ENCODE results near the gene C9orf85. TPM values are rescaled to one million over a fixed set of nuclear protein-coding genes. Genes with fewer than 3 reads are reported as not detected.
A peak's percentile ranks its signal among the peaks of the same experiment; 100 is the strongest.

C9orf85 gene
- total and polyA plus RNA-seq, 2 of the 8 experiments (the other 6 are each of a cell fraction or from before 2014, with no cell fraction given) = 6.3 to 14.5 TPM

DNA sequence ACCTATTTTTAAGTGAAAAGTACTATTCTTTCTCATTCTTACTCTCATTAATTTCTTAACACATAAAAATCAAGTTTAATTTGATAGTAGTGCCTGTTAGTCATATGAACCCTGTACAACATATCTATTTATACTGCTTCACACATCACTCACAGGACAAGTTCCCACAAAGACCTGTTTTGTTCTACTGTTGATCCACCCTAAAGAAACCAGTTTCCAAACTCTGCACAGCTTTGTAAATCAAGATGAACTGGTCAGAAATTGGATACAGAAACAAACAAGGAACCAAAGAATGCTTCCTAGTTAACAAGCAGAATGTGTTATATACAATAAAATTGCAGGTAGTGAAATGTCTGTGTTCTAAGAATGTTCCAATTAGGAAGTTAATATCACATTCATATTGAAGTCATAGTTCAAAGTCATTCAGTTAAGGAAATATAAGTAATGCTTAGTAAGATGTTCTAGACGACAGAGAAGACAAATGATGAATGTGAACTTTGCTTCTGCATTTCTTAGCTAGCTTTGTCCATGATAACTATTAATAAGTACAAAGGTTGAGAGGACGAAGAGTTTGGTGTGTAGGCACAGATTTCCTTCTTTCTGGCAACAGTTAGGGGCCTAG is 33.4 kb downstream of the C9orf85 start:
- Histone ChIP-seq H3K4me3 (ENCODE audit: extremely low read depth in 1 of 4, insufficient read depth in 2 of 4, low read depth in 3 of 4, low read length in 4 of 4) (no peak overlapping the region), H3K4me2 (ENCODE audit: insufficient read depth in 1 of 2, low read depth in 2 of 2, low read length in 2 of 2) (no peak overlapping the region), H3K9me3 (ENCODE audit: insufficient read depth in 2 of 2, low read depth in 1 of 2, low read length in 1 of 2) (no peaks in the 10 kb centered on the region), H3K14ac (ENCODE audit: insufficient read length) (no peak overlapping the region), H3K56ac (replicated peaks; ENCODE audit: insufficient read length, low read depth, low read length) (no peak overlapping the region), H3K4ac (replicated peaks; ENCODE audit: insufficient read length, low read depth, low read length) (no peak overlapping the region), H2BK20ac (ENCODE audit: low read length) (no peak overlapping the region), H2BK5ac (ENCODE audit: low read depth, low read length) (no peak overlapping the region), H2BK120ac (replicated peaks; ENCODE audit: low read depth, low read length) (no peak overlapping the region), H4K20me1 (replicated peaks in 1 of 2; ENCODE audit: control insufficient read depth in 1 of 2, insufficient read depth in 2 of 2, low read length in 2 of 2) (no peaks in the 10 kb centered on the region), H3K27me3 (replicated peaks in 1 of 4; ENCODE audit: control insufficient read depth in 3 of 4, extremely low read depth in 1 of 4, insufficient read depth in 3 of 4, low read length in 3 of 4) (no peaks in the 10 kb centered on the region), H2AFZ (ENCODE audit: low read length) (no peak overlapping the region), H3K23ac (ENCODE audit: insufficient read length) (no peak overlapping the region), H3K79me2 (ENCODE audit: control insufficient read depth in 1 of 2, insufficient read depth in 2 of 2, low read length in 2 of 2) (peaks cover 0 to 46% of the 10 kb centered on the region in 2 experiments; a peak in 2 of 4 replicates), H3K4me1 (replicated peaks in 1 of 4; ENCODE audit: control insufficient read depth in 3 of 4, insufficient read depth in 4 of 4, low read length in 3 of 4) (peaks cover 0 to 13% (median 2%) of the 10 kb centered on the region in 4 experiments; a peak in 3 of 7 replicates), H3K36me3 (ENCODE audit: control insufficient read depth in 2 of 4, insufficient read depth in 4 of 4, low read length in 3 of 4) (no peaks in the 10 kb centered on the region; a peak in 1 of 8 replicates), H3K79me1 (ENCODE audit: low read depth, low read length) (no peaks in the 10 kb centered on the region), H4K8ac (ENCODE audit: extremely low read depth, insufficient read depth, low read length) (no peak overlapping the region), H3K18ac (ENCODE audit: extremely low read depth, low read length) (no peak overlapping the region), H2BK15ac (ENCODE audit: low read length) (no peak overlapping the region), H3K27ac (ENCODE audit: low read depth, low read length) (no peak overlapping the region), H2BK12ac (ENCODE audit: low read depth, low read length) (no peak overlapping the region), H4K91ac (replicated peaks; ENCODE audit: insufficient read length, low read length) (no peak overlapping the region), H2AK5ac (ENCODE audit: low read depth, low read length) (no peak overlapping the region), H4K5ac (ENCODE audit: insufficient read length, low read depth, low read length) (peak overlapping the region; percentile 44), H3K9ac (replicated peaks in 1 of 4; ENCODE audit: extremely low read depth in 1 of 4, low read depth in 3 of 4, low read length in 3 of 4) (no peak overlapping the region), H3K23me2 (ENCODE audit: low read depth, low read length) (no peaks in the 10 kb centered on the region)
- DNase-seq (ENCODE audit: low read depth in 1 of 2, low spot score in 2 of 2) = no peak
- ChIA-PET POLR2A (ENCODE audit: partially characterized antibody) (interaction anchor here (1.3 kb wide), 1 partner anchor 38 kb away, joined by 3 read pairs; no protein-coding TSS in a partner anchor), CTCF (ENCODE audit: partially characterized antibody) (interaction anchor here (0.6 to 0.9 kb wide), 2 partner anchors 45 to 126 kb away, joined by 4 to 6 read pairs; no protein-coding TSS in a partner anchor)
- FAIRE-seq = no peak
- WGBS, 2 experiments (ENCODE audit: extremely low coverage in 1 of 2, insufficient coverage in 1 of 2, insufficient read length in 1 of 2, insufficient replicate concordance in 2 of 2, low coverage in 1 of 2, low lambda C conversion rate in 2 of 2, missing lambda C conversion rate in 1 of 2) = 81% methylated on average over 2 of the region's 2 CpGs; no CpG with 5 or more reads in 1 of the 2 experiments
- TF ChIP-seq KDM5A (IDR thresholded peaks at IDR 0.05; ENCODE audit: low read length) (no peak), EZH2 (IDR thresholded peaks at IDR 0.05; ENCODE audit: low read depth, low read length, severe bottlenecking) (no peak), POLR2A (IDR thresholded peaks at IDR 0.05; ENCODE audit: control extremely low read depth in 1 of 2, low read depth in 2 of 2, low read length in 2 of 2) (no peak), BCL11A (IDR thresholded peaks at IDR 0.05; ENCODE audit: low read depth in 2 of 2, low read length in 2 of 2) (no peak), SIX5 (IDR thresholded peaks at IDR 0.05; ENCODE audit: low read depth, low read length) (no peak), NANOG (IDR thresholded peaks at IDR 0.05; ENCODE audit: insufficient read depth, low read depth, low read length, poor library complexity, severe bottlenecking) (no peak), TAF7 (optimal IDR thresholded peaks at IDR 0.05; ENCODE audit: borderline replicate concordance, low read depth, low read length) (no peak), BRCA1 (IDR thresholded peaks at IDR 0.05; ENCODE audit: low read depth, low read length) (no peak), EP300 (IDR thresholded peaks at IDR 0.05; ENCODE audit: borderline replicate concordance in 1 of 2, low read depth in 2 of 2, low read length in 2 of 2) (no peak)
- TF ChIP-seq, protein P1, sequence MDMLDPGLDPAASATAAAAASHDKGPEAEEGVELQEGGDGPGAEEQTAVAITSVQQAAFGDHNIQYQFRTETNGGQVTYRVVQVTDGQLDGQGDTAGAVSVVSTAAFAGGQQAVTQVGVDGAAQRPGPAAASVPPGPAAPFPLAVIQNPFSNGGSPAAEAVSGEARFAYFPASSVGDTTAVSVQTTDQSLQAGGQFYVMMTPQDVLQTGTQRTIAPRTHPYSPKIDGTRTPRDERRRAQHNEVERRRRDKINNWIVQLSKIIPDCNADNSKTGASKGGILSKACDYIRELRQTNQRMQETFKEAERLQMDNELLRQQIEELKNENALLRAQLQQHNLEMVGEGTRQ (IDR thresholded peaks at IDR 0.05; ENCODE audit: low read length) = no peak
